Sigmoid colon (tissue), 7 donors: Measurements from ENCODE around the gene ACOT7. TPM values are rescaled to one million over a fixed set of nuclear protein-coding genes. Genes with fewer than 3 reads are reported as not detected.
A peak's percentile ranks its signal among the peaks of the same experiment; 100 is the strongest.
"Not testable (repeated sequence)": the region's sequence is repeated elsewhere in the genome, so short reads cannot be mapped to it uniquely, and the experiment has no call there.

Experiments
- DNase-seq: peaks from one replicate; pipeline ENCODE4 v3.0.0-alpha.2; 2019
- H3K27ac ChIP-seq, 4 donors: fragments of 200-600 bp; sonication (generic); one replicate each; pipeline ENCODE4 v1.5.1; 2016 to 2019; ENCODE audit warnings: mild to moderate bottlenecking in 1 of 4
- H3K27me3 ChIP-seq, 3 donors: fragments of 200-600 bp; sonication (generic); one replicate each; pipeline ENCODE4 v1.5.1; 2019; ENCODE audit warnings: mild to moderate bottlenecking in 1 of 3
- H3K36me3 ChIP-seq, 4 donors: fragments of 200-600 bp; sonication (generic); one replicate each; pipeline ENCODE4 v1.5.1; 2016 to 2019
- H3K4me1 ChIP-seq, 4 donors: fragments of 200-600 bp; sonication (generic); one replicate each; pipeline ENCODE4 v1.5.1; 2017 to 2019
- H3K4me3 ChIP-seq, 4 donors: fragments of 200-600 bp; sonication (generic); one replicate each; pipeline ENCODE4 v1.5.1; 2017 to 2019; ENCODE audit warnings: mild to moderate bottlenecking in 2 of 4, moderate library complexity in 1 of 4
- H3K9me3 ChIP-seq, 4 donors: fragments of 200-600 bp in 3 of 4; sonication (generic) in 3 of 4; one replicate each; pipeline versions ENCODE4 v1.5.1 to v1.6.1; 2013 to 2019
- CTCF ChIP-seq, 4 experiments: fragments of 450-650 bp in 3 of 4; fragments of 200-600 bp in 1 of 4; IDR thresholded peaks; one replicate each; pipeline ENCODE4 v1.5.1; 2016 to 2019; ENCODE audit warnings: antibody characterized with exemption in 4 of 4, mild to moderate bottlenecking in 3 of 4, moderate library complexity in 2 of 4
- EP300 ChIP-seq, 4 donors: sonication (generic); formaldehyde crosslinking; IDR thresholded peaks; one replicate each; pipeline ENCODE4 v1.6.1; 2017; ENCODE audit warnings: antibody characterized with exemption in 4 of 4
- POLR2A ChIP-seq, 2 donors: fragments of 450-650 bp; IDR thresholded peaks; one replicate each; pipeline ENCODE4 v1.6.1; 2016; ENCODE audit warnings: antibody characterized with exemption in 2 of 2, mild to moderate bottlenecking in 2 of 2, moderate library complexity in 2 of 2
- POLR2AphosphoS5 ChIP-seq, 4 donors: sonication (generic); formaldehyde crosslinking; IDR thresholded peaks; one replicate each; pipeline ENCODE4 v1.6.1; 2017; ENCODE audit warnings: antibody characterized with exemption in 4 of 4
- WGBS, 2 donors: extraction: QIAGEN DNeasy Blood & Tissue Kit; methylation state at CpG; one replicate each; pipeline ENCODE4 v1.1.7; 2013; 5-methylcytosine and 5-hydroxymethylcytosine counted together
- intact Hi-C: fragments of 100-400 bp; cut with DNase I; formaldehyde crosslinking; loops from one replicate; pipeline ENCODE4 v1.15.1; 2023
- polyA plus RNA-seq, 3 donors: library from polyadenylated mRNA; stranded (reverse); fragments of 200-250 nt; gene quantifications; one replicate each; pipeline ENCODE4 v1.2.3, GENCODE V29; 2013
- total RNA-seq, 4 donors: library from RNA; depleted of rRNA; stranded (reverse); fragments of >200 nt; gene quantifications; one replicate each; pipeline ENCODE4 v1.1.0, GENCODE V29; 2016
- donor health status: healthy with polysubstance abuse.
- donor health status: Bipolar disorder and iron deficiency.
- donor health status: healthy.

Gene ACOT7
- total and polyA plus RNA-seq, 7 donors: 17.9 to 81.0 (median 26.5) TPM

GRCh38 chr1:6222636-6223035, 170.9 kb downstream of the ACOT7 start:
- Histone ChIP-seq H3K4me1 (no peaks in the 10 kb centered on the region), H3K4me3 (no peak overlapping the region), H3K27me3 (no peaks in the 10 kb centered on the region), H3K36me3 (peaks cover 12 to 64% (median 35%) of the 10 kb centered on the region in 4 donors), H3K9me3 (no peaks in the 10 kb centered on the region), H3K27ac (peak overlapping the region in 2 of 4 donors; percentile 11 to 20)
- intact Hi-C loops: no loop called here
- TF ChIP-seq EP300 (IDR thresholded peaks at IDR 0.05) (no peak), POLR2AphosphoS5 (IDR thresholded peaks at IDR 0.05) (no peak), CTCF (IDR thresholded peaks at IDR 0.05) (no peak), POLR2A (IDR thresholded peaks at IDR 0.05) (no peak)
- WGBS, 2 donors: 40 to 79% methylated on average over 6 of the region's 6 CpGs
- no peak for DNase-seq

GRCh38 chr1:6221210-6221784, 172.3 kb downstream of the ACOT7 start:
- no peak for TF ChIP-seq CTCF (IDR thresholded peaks at IDR 0.05)
- no peak for TF ChIP-seq EP300 (IDR thresholded peaks at IDR 0.05)
- TF ChIP-seq POLR2A (IDR thresholded peaks at IDR 0.05): no peak
- TF ChIP-seq POLR2AphosphoS5 (IDR thresholded peaks at IDR 0.05): no peak
- Histone ChIP-seq H3K4me1 (no peaks in the 10 kb centered on the region), H3K27ac (no peak overlapping the region), H3K36me3 (peaks cover 12 to 50% (median 24%) of the 10 kb centered on the region in 4 donors), H3K4me3 (no peak overlapping the region), H3K27me3 (no peaks in the 10 kb centered on the region), H3K9me3 (no peaks in the 10 kb centered on the region)
- 94 to 96% methylated on average over 12 of the region's 12 CpGs for WGBS, 2 donors
- intact Hi-C loops: no loop called here
- no peak for DNase-seq

- Histone ChIP-seq H3K36me3 (peaks cover 12 to 49% (median 18%) of the 10 kb centered on the region in 4 donors), H3K4me3 (no peak overlapping the region), H3K4me1 (no peaks in the 10 kb centered on the region), H3K27me3 (no peaks in the 10 kb centered on the region), H3K9me3 (no peaks in the 10 kb centered on the region), H3K27ac (no peak overlapping the region)
- 84 to 85% methylated on average over 8 of the region's 8 CpGs for WGBS, 2 donors
- TF ChIP-seq CTCF (IDR thresholded peaks at IDR 0.05) (no peak), EP300 (IDR thresholded peaks at IDR 0.05) (no peak), POLR2AphosphoS5 (IDR thresholded peaks at IDR 0.05) (no peak)
- intact Hi-C loops: no loop called here
- no peak for DNase-seq
Observed at GRCh38 chr1:6220236-6220635, 173.3 kb downstream of the ACOT7 start.

GRCh38 chr1:6219641-6220040, 173.9 kb downstream of the ACOT7 start:
- DNase-seq, H3K27ac ChIP-seq, H3K4me1 ChIP-seq, H3K9me3 ChIP-seq, H3K27me3 ChIP-seq, intact Hi-C loops, H3K4me3 ChIP-seq: not testable (repeated sequence)
- 86 to 88% methylated on average over 11 of the region's 11 CpGs for WGBS, 2 donors
- H3K36me3 ChIP-seq: peaks cover 6 to 43% (median 14%) of the 10 kb centered on the region in 4 donors

- TF ChIP-seq POLR2AphosphoS5 (IDR thresholded peaks at IDR 0.05): no peak
- TF ChIP-seq EP300 (IDR thresholded peaks at IDR 0.05): no peak
- no peak for TF ChIP-seq POLR2A (IDR thresholded peaks at IDR 0.05)
- no peak for TF ChIP-seq CTCF (IDR thresholded peaks at IDR 0.05)
- intact Hi-C loops: no loop called here
- WGBS, 2 donors: 86 to 91% methylated on average over 16 of the region's 16 CpGs
Observed at GRCh38 chr1:6218375-6219164, 175.0 kb downstream of the ACOT7 start.

More at GRCh38 chr1:6218375-6219164, 175.0 kb downstream of the ACOT7 start:
- Histone ChIP-seq H3K27ac (no peak overlapping the region), H3K27me3 (no peaks in the 10 kb centered on the region), H3K36me3 (peaks cover 1 to 33% (median 7%) of the 10 kb centered on the region in 4 donors), H3K9me3 (no peaks in the 10 kb centered on the region), H3K4me3 (no peak overlapping the region), H3K4me1 (no peaks in the 10 kb centered on the region)
- no peak for DNase-seq
